T-helper 22 cell (primary cell): ENCODE results near the gene TGM5.

Source experiments
- DNase-seq: peaks from one replicate; pipeline ENCODE4 v3.0.0-alpha.2; 2020; ENCODE audit warnings: low read depth

Gene TGM5

GRCh38 chr15:43193710-43194109 lies 73.0 kb downstream of the TGM5 start:
- DNase-seq = no peak

- DNase-seq = no peak
Measured at GRCh38 chr15:43190178-43190577, 76.5 kb downstream of the TGM5 start.

- no peak for DNase-seq
Measured at GRCh38 chr15:43189296-43189695, 77.4 kb downstream of the TGM5 start.

- DNase-seq = no peak
Measured at GRCh38 chr15:43187544-43188155, 79.1 kb downstream of the TGM5 start.

GRCh38 chr15:43186003-43186353 lies 80.8 kb downstream of the TGM5 start:
- no peak for DNase-seq

- peak; percentile 77 for DNase-seq
Measured at GRCh38 chr15:43185157-43186002, 81.3 kb downstream of the TGM5 start, which contains the start of gene CCNDBP1. TSS of gene CCNDBP1 (plus strand) at chr15:43185403. CDS start at chr15:43185499, 96 bp downstream.

GRCh38 chr15:43184407-43185124 lies 82.2 kb downstream of the TGM5 start:
- no peak for DNase-seq

- DNase-seq = no peak
Measured at GRCh38 chr15:43183270-43183669, 83.5 kb downstream of the TGM5 start.
